ENCODE measurements around the gene BTF3.

Gene BTF3

DNA sequence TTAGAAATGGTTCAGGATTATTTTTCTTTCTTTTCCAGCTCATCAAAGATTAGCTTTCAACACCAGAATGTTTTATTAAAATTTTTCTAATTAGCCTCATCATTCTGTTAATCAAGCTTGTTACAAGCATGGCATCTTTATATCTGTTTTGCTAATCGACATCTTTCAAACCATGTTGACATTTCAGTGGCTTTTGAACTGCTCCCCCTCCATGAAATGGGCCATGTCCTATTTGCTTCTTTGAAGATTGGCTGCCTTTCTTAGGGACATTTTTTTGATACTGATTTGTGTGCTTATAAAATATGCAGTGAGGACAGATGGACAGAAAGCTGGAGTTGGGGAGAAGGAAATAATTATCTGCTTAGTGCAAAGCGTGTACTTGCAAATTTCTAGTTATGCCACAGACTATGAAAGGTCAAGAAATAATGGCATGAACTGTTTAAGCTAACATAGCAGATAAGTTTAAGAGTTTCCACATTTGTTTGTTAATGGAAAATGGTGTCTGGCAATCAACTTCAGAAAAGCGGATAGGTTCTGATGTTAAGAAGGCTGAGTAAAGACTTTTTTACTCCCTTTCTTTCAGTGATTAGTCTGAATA lies 27.5 kb downstream of the BTF3 start:
- DNase-seq, result no peak

DNA sequence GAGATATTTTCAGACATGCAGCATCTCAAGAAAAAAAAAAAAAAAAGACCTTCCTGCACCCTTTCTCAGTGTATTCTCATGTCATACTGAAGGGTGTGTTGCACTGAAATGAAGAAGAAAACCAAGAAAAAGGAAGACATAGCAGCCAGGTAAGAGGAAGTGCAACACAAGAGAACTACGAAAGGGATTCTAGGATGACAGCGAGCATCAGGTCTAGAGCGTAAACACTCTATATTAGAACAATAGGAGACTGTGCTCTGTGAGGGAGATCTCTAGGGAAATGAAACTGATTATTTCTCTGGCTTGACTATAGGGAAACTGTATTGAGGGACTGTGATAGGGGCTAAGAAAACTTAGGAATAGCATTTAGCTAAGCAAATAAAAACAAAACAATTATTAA lies 30.0 kb downstream of the BTF3 start:
- DNase-seq, result no peak

DNA sequence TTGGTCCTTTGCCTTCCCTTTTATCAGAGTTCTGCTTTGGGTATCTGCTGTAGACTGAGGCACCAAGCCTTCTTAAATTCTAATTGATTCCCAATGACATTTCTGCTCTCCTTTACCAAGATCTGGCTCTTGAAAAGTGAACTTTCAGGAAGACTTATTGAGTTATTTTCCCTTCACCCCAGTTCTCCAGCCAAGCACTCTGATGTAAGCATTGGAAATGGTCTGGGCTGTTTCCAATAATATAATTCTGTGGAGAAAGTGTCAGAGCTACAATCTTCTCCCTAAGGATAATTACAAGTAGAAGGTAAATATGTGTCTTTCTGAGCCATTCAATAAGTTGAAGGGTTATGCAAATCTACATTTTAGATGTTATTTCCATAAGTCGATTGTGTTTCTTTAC lies 30.8 kb downstream of the BTF3 start:
- DNase-seq, result no peak

DNA sequence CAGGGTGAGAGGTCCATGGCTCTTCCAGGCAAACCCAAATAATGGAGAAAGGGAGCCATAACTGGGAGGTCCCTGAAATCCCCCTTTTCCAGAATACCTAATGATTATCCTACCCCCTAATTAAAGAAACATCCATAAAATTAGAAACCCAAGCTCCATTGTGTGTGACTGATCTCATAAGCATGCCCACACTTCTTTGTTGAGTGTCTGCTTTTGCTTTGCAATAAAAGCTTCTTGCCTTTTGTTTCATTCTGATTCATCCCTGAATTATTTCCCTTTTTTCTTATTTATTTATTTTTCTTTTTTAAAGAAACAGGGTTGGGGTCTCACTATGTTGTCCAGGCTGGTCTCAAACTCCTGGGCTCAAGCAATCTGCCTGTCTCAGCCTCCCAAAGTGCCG lies 33.1 kb downstream of the BTF3 start:
- DNase-seq, result no peak

DNA sequence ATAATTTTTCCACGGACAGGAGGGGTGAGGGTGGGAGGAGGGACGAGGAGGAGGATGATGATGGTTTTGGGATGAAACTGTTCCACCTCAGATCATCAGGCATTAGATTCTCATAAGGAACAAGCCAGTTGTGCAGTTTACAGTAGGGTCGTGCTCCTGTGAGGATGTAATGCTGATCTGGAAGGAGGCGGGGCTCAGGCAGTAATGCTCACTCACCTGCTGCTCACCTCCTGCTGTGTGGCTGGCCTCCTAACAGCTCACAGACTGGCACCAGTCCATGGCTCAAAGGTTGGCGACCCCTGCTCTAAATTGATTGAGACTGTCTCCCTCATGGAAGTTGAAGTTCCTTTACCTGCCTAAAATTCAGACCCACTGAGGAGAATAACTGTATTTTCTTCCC lies 34.0 kb downstream of the BTF3 start:
- no peak for DNase-seq

DNA sequence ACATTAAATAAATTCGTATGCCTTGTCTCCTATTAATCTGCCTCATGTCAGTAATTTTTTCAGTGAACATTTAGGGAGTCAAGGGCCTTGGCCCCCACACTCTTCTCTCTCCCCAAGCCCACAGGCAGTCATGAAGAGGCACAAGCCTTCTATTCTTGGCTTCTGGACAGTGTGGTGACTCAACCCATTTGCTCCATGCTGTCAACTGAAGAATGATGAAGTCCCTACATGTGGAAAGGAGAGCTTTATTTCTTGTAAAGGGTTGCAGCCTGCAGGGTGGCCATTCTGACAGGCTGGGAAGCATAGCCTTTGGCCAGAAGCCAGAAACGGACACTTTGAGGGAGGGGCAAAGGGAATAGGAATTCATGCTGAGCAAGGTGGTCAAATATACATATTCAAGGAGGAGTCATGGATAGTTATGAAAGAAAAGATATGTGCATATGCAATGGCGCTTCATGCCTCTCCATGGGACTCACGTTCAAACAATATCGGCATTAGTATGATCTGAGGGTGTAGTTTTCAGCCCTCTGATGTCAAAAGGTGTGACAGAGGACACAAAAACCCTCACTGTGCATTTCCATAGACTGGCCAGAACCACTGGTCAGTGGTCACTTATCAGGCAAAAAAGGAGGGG lies 35.9 kb downstream of the BTF3 start:
- DNase-seq, result no peak

DNA sequence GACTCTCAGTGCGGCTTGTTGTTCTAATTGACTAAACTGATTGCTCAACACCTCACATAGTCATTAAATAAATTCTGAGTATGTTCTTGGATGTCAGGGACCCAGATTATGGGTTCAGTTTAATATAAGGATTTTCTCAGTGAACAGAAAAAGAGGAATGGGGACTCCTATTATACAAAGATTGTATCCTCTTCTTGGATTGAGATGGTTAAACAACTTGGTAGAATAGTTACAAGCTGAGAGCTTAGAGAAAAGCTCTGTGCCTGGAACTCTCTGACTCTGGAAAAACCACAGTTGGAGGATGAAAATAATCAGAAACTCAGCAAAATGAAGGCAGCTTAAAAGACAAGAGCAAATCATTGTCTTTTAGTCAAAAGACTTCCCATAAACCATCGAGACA lies 36.7 kb downstream of the BTF3 start:
- no peak for DNase-seq

DNA sequence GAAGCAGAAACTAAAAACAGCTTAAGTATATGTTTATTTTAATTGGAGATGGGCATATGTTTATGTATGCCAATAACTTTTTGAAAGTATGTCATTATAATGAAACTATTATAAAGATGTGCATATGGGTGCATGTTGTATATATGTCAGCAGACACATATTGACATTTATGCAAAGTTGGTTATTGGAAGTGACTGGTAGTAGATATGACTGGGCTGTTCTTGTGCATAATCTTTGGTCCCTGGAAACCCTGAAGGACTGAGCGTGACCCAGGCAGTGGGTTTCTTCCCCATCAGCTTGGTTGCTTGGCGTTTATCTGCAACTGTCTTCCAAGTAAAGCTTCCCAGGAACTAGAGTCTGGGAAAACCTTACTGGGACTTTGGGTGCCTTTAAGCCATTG lies 41.5 kb downstream of the BTF3 start:
- DNase-seq, result no peak

DNA sequence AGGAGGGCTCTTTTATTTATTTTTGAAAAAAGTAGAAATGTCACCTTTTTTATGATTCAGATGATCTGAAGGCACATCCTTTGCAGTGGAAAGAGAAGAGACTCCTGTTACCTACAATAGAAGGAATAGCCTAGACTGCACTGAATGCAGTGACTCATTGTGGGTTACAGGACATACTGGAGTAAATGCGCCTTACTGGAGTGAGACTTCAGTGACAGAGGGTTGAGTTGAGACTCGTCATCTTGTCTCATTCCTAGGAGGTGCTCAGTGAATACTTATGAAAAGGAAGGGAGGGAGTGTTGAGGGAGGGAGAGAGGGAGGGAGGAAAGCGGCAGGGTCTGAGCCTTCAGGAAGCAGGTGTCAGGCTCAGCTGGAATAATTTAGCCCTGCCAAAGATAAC lies 42.0 kb downstream of the BTF3 start:
- DNase-seq, result no peak

DNA sequence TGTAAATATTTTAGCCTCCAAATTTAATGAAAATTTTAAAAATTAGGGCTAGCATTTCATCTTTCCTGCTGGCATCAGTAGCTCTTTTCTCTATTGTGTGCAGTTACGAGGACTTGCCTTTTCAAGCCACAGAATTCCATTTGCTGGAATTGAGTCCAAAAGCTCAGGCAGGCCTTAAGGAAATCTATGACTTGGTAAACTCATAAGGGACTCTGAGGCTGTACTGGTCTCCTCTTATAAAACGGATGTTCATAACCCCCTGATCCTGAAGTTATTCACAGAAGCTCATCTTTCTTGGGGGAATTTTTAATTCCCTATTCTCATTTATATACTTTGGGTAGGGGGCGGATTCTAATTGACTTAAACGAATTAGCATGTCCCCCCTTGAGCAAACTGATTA lies 43.8 kb downstream of the BTF3 start:
- no peak for DNase-seq

DNA sequence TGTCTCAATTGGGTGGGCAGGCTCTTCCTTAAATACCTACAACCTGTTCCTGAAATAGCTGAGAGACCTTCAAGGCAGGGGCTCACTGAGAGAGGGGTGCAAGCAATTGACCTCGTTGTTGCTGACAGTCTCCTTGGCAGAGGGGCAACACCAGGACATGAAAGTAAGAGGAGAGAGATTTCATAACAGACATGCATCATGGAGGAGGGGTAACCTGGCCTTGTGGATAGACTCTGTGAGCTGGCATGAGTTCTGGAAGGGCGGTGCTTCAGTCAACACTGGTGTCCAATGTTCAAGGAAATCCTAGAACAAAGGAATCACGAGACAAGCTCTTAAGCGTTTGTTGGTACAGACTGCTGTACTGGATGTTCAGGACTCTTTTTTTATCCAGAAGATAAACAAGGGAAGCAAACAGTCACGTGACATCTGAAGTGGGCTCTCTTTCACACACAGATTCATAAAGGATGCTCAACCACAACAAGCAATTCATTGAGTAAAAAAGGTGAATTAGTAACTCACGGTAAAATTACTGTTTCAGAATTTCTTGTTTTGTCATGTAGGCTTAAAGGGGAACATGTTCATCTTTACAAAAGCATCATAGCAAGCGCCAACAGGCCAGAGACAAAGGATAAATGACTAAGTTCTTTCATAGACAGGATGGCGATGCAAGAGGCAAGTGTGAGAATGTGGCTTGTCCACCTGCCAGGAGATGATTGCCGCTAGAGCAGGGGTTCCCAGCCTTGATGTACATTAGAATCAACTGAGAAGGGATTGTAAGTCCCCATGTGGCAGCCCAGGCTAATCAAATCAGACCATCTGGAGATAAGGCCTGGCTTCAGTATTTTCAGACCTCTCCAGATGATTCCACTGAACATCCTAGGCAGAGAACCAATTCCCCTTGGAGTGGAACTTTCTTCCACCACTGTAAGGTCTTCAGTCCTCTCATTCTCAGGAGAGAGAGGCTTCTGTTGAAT lies 46.5 kb downstream of the BTF3 start:
- no peak for DNase-seq

DNA sequence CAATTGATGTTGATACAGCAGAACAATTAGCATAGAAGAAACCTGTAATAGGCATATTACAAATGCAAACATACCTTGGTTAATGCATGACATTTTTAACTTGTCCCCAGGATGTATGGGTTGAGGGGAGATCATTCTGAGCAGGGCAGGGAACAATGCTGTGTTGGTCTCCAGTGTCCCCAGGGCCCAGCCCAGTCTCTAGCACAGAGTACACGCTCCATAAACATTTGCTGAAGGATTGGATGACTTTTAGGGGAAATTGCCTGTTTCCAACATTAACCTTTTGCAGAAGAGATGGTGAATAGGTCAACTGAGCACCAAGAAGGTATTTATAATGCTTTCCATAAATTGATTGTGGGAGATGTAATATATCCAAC lies 47.1 kb downstream of the BTF3 start:
- DNase-seq, result no peak

DNA sequence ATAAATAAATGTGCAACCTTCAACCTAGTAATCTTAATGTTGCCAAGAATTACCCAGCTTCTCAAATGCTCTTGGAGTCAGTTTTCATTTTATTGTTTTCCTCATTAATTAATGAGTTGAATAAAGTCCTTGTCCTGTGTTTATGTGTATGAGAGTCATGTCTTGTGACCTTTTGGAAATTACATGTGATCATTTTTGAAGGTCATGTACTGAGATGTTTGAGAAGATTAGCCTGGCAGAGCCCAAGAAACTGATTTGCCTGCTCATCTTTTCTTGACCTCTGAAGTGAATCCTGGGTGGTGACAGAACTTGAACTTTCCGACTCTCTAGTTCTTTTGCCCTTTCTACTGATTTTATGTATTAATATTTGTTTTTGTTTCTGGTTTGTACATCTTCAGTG lies 51.8 kb downstream of the BTF3 start:
- no peak for DNase-seq

DNA sequence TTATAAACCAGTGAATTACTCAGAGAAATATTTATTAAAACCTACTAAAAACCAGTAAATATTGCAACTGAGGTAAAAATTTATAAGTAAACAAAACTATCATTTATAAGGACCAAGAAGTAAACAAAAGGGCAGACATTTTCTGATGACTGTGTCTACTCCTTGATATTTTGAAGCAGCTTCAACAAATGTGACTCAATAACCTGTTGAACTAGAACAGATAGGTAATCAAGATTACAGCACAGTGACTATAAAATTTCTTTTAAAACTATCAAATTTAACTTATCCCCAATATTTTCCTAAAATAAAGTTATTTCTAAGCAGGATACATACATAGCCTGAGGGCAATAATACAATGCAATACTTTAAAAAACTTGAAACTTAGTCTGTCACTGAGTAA lies 54.4 kb downstream of the BTF3 start:
- DNase-seq, result no peak

Data from CD4-positive, alpha-beta T cell treated with Interleukin-17A for 4 hours (primary cell).